Epidermal melanocyte (primary cell): Measurements from ENCODE around the gene PAM.

ENCODE experiments used
- DNase-seq: peaks from one replicate; pipeline ENCODE4 v3.0.0; 2011; ENCODE audit warnings: low spot score; ENCODE audit not compliant: insufficient read length

The PAM gene

DNA sequence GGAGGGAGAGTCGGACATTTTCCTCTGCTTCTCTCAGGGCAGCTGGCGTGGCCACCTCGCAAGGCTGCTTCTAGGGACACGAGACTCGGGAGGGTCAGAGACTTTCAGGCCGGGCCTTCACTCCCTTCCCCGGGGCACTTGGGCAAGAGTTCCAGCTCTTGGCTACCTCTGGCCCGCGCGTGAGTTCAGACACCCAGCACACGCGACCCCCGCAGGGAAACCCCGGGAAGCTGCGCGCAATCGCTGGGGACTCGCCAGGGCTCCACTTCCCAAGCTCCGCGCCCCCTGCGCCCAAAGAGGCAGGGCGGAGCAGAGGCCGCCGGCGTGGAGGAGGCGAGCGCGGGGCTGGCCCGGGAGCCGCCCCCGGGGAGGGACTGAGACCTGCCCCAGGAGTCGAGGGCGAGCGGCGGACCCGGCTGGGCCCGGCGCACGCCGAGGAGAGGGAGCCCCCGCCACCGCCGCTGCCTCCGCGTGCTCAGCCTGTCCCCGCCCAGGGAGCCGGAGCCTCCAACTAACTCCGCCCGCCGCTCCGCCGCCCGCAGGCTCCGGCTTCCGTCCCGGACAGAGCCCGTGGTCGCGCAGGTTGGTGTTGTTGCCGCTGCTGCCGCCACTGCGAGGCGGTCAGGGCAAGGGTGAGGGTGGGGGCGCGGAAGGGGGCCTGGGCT lies at the start of gene PAM:
Gene PAM, plus strand, starts transcription at position 539 of the 665 bp plus-strand sequence. CDS start 110,891 bp downstream, outside the sequence.
- DNase-seq, result peak; percentile 58

DNA sequence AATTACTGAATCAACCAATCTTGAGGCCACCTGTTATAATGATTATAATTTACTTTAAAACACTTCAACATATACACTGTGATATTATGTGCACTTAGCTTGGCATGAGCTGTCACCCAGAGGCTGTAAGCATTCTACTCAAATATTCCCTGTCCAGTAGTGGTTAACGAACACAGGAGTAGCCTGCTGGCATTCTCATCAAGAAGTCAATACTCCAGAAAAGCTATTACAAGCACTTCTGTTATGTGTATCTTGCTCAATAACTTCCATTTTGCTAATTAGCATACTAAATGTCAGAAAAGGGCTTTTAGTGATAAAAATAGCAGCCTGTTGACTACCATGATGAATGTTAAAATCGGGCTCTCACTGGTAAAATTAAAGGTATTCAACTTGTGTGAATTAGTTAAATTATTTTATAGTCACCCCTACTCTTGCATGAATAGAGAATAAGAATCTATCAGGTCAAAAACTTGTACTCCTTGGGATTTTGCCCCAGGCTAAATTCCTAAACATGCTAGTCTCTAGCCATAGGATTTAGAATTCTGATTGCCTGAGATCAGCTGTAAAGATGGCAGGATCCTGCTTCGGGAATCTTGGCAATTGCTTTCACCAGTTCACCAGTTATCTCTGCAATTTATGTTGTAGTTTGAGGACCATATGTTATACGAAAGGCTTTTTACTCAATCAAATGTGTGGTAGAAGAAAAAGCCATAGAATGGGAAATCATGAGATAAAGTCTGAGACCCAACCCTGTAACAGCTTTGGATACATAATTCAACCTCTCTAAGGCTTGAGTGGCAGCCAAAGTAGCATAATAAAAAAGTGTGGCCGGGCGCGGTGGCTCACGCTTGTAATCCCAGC lies 43.4 kb upstream of the PAM start:
- no peak for DNase-seq

DNA sequence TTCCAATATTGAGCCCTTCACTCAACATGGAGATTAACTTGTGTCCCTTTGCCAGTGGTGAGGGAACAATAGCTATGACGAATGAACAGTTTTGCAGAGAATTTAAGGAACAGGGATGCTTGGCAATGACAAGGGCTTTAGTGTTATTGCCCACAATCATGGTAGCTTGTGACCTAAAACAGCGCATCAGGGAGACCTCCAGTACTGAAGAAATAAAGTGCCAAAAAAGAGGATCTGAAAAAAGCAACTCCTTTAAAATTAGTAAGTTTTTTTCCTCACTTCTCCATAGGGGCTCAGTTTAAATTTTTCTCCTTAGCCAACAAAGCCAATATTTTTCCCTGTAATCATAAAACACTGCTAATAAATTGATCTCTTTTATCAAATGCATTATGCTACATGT lies 41.8 kb upstream of the PAM start:
- no peak for DNase-seq

GRCh38 chr5:102713682-102714231 lies 41.3 kb upstream of the PAM start:
- no peak for DNase-seq

DNA sequence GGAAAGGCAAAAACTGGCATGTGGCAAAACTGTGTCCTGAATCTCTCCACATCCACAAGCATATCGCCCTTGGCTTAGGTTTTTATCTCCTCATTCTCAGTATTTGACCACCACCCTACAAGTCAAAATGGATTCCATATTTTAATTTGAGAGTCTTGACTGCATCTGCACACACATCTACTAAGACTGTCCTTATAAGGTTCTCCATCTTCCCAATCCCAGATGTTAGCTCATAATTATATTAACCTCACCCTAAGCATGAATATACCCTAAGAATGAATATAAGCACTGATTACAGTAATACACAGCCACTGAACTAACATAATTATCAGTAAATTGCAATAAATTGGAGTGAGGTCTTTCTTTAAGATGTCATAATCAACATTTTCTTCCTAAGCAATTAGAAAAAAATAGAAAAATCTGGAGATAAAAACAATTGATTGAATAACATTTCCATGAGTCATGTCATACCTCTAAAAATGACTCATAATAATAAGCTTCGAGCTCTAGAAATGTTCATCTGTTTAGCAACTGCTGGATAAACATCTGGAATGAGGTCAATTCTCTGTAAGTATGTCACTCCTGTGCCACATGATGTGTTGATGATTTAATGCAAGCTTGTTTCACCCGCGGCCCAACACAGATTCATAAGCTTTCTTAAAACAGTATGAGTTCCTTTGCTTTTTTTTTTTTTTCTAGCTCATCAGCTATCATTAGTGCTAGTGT lies 39.9 kb upstream of the PAM start:
- no peak for DNase-seq

GRCh38 chr5:102716017-102716416 lies 39.1 kb upstream of the PAM start:
- no peak for DNase-seq

DNA sequence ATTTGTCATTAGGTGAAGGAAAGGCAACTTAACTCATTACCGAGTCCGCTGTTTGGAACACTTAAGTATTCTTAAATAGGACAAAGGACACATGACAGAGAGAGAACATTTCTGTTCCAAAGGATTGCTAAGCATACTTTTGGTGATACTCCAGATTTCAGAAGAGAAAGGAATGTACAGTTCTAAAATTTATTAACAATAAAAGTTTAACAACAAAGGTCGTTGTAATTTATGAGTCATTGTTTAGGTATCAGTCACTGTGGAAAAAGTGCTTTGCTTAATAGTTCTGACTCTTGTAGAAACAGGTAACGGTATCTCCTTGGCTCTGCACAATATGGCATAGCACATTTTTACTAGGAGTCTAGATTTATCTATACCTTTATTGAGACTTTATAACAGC lies 36.3 kb upstream of the PAM start:
- DNase-seq, result no peak

DNA sequence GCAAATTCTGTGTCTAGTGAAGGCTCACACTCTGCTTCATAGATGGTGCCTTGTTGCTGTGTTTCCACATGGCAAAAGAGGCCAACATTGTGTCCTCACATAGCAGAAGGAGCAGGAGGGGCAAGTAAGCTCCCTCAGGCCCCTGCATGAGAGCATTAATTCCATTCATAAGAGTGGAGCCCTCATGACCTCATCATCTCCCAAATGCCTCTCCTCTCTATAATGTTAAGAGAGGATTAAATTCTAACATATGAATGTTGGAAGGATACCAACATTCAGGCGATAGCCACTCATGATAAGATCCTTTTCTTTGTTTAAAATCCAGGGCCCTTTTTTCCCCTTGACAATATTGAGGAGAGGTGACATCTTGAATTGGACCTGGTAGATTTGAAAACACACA lies 35.2 kb upstream of the PAM start:
- no peak for DNase-seq

GRCh38 chr5:102720969-102721368 lies 34.1 kb upstream of the PAM start:
- DNase-seq, result no peak

DNA sequence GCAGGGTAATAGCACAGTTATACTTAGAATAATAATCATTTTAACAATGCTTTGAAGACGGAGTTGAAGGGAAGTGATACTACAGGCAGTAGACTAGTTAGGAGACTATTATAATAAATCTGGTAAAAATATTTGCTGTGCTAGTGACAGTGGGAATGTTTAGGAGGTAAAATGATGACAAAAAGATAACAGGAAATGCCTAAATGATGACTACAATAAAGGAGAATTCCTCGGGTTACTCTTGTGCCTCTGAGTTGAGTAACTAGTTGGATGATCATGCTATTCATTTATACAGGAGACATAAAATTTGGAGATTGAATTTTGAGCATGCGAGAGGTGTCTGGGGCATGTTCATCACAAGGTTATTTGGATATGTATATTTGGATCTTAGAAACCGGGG lies 32.2 kb upstream of the PAM start:
- no peak for DNase-seq

DNA sequence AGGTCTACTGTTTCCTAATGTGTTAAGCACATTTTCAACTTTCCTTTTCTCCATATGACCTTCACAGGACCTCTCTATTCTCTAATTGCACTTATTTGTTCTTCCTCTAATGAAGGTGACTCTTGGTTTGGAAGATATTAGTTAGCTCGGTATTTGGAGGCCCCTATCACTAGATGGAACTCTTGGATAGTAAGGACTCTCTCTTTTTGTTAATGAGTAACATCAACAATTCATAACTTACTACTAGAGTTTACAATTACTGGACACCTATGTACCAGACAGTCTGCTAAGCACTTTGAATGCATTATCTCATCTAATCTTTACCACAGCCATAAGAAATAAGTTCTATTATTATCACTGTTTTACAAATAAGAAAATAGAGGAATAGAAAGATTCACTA lies 23.4 kb upstream of the PAM start:
- no peak for DNase-seq

DNA sequence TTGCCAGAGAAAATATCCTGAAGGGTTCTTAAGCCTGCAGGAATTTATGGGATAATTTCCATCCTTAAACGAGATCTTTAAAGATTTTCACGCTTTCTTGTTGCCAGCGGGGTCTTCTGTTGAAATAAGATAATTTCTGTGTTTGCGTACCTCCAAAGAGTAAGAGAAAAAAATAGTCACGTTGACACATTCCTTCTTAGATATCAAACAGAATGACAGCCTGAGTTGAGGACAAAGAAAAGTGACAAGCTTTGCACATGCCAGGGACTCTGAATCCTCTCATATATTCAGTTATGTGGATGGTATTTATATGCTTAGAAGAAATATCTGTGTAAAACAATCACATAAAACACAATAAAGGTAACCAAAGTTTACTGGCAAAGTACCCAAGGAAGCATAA lies 21.6 kb upstream of the PAM start:
- no peak for DNase-seq

DNA sequence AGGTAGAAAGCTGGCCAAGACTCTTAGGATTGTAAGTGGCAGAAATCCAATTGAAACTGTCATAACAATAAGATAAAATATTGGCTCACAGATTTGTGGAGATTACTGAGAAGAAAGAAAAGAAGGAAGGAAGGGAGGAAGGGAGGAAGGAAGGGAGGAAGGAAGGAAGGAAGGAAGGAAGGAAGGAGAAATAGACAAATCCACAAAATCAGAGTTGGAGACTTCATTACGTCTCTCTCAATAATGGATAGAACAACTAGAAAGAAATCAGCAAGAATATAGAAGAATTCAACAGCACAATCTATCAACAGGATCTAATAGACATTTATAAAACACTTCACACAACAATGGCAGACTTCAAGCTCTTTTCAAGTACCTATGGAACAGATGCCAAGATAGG lies 17.9 kb upstream of the PAM start:
- no peak for DNase-seq

DNA sequence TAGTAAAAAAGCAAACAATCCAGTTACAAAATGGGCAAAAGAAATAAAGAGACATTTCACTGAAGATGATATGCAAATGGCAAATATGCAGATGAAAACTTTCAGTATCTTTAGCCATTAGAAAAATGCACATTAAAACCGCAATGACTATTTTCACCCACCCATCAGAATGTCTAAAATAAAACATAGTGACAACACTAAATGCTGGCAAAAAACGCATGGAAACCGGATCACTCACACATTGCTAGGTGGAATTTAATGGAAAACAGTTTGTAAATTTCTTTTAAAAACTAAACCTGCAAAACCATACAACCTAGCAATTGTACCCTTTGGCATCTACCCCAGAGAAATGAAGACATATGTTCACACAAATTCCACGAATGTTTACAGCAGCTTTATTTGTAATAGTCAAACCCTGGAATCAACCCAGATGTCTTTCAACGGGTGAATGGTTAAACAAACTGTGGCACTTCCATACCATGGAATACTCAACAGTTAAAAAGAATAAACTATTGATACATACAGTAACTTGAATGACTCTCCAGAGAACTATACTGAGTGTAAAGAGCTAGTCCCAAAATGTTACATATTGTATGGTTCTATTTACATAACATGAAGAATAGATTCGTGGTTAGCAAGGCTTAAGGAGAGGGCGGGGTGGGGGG lies 17.2 kb upstream of the PAM start:
- DNase-seq, result no peak

DNA sequence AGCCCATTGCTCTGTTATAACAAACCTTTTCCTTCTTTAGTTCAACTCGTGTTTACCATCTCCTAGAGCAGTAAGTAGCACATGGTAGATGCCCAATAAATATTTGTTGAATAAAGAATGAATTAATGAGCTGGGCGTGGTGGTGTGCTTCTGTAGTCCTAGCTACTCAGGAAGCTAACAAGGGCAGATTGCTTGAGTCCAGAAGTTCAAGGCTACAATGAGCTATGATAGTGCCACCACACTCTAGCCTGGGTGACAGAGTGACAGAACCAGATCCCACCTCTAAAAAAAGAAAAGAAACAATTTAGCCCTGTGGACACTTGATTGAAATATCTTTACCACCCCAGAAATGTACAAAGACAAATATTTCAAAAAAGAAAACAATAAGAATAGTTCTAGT lies 14.6 kb upstream of the PAM start:
- no peak for DNase-seq

DNA sequence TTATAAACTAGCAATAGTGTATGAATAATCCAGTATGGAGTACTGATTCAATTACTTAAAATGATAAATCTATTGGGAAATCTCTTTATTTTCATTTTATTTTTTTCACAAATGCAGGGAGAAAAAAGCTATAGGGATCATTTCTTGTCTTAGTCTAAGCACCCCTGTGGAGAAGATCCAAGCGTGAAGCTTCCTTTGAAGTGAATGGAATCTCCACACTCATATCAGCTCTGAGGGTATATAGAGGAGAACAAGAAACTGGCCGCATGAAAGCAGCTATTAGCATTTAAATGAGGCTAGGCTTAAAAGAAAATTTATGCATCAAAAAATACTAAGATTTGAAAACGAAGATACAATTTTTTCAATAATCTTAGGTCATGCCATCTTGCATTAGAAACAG lies 12.9 kb upstream of the PAM start:
- no peak for DNase-seq

- no peak for DNase-seq
These were observed 11.2 kb upstream of the PAM start for GRCh38 chr5:102743900-102744299.

- no peak for DNase-seq
These were observed 7.5 kb upstream of the PAM start for GRCh38 chr5:102747386-102748166.

DNA sequence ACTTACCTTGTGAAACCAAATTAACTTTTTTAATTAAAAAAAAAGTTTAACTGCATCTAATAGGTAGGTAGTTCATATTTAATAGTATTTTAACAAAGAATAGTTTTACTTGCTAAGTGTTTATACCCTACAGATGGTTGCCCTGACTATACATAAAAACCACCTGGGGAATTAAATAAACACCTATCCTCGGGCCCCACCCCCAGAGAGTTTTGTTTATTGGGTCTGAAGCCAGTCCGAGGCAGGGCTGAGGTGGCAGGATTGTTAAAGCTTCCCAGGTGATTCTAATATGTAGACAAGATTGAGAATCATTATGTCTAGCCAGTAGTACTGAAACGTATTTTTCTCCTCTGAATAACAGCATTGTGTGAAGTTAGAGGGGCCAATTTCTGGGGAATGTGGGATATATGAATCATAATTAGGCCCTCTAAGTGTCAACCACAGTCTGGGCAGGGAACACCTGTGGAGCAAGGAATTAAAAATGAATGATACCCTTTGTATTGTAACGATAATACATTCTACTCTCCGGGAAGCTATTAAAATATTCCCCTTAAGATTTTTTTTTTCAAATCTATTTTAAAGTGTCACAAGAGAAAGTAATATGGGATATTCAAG lies 5.6 kb upstream of the PAM start:
- no peak for DNase-seq

DNA sequence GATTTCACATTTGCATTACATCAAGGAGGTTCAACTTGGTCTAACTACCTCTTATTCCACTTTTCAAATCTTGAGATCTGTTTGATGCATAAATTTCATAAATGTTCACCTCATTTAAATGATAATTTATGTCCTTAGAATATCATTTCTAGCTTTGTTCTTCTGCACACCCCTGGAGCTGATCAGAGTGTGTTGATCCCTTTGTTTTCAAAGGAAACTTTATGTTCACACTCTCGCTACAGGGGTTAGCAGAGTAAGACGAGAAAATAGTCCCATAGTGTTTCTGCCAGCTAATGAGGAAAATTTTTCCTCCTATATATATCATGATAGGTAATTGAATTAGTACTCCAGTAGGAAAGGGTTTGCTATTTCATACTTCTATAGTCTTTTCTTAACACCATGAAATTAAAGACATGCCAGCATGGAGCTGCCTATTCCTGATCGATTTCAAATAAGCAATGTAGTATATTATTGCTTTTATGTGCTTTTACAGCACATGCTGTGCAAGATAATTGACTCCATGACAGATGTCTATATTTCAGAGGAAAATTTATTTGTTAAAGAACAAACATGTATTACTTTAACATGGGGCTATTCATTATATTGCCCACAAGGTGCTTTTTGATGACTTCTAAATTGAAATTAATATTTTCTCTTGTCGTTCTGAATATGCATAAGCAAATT lies 4.8 kb upstream of the PAM start:
- DNase-seq, result no peak
